Measurements from ENCODE around the gene ZFP36L2.

Gene ZFP36L2

DNA sequence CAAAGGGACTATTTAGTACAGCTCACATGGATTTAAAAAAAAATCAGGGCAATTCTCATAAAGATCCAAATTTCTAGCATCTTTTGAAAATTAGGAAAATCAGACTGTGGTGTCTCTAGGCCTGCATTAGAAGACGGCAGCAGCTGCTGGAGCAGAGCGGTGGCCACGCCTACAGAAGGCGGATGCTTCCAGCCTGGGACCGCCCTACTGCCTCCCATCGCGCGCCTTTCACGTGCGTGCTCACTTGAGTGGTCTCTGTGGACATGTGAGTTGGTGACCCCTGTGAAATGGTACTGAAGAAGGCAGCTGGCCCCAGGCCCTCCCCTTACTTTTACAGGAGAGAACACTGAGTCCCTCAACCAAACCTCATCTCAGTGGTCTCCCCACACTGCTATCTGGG, 15.2 kb upstream of the ZFP36L2 start:
- DNase-seq = no peak

DNA sequence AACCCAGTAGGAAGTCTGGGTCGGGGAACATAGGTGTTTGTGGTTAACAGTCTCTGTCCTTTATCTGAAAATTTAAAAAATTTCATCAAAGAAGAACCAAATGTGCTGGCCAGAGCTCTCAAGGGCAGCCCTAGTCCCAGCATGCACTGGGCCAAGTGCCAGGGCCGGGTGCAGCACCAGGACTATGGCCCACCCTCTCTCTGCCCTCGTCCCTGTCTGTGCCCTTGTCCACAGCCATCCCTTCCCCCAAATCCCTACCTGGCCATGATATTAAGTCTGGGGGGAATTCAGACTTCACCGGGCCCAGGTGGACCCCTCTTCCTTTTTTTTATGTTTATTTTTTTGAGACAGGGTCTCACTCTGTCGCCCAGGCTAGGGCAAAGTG, 14.4 kb upstream of the ZFP36L2 start:
- DNase-seq = no peak

DNA sequence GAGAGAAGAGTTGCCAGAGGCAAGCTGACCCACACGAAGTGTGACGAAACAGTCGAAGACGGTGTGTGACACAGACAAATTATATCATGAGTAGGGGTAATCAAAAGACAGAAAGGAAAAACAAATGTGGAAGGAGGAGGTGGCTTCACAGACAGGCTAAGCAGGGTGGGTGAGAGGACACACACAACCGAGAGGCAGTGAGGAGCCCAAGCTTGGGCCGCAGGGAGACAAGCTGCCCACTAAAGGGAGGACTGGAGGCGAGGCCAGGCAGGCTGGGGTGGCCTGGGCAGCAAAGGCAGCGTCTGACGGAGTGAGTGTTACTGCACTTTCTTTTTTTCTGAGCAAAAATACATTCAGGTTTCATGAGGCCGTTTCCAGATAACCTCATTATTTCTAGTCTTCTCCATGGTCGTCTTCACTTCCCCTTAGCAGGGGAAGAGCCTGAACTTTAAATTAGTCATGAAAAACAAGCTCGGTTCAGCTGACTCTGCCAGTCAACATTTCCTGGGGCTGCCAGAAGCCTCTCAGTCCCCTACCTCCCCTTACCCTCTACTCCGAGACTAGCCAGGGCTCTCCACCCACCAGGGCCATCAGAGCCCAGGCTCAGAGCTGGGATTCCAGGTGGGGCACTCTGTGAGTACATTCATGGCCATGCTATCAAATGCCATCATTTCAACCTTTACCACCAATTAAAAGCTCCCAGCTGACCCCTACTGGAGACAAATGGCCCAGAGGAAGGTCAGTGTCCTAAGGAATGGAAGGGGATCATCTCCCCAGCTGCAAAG, 13.8 kb upstream of the ZFP36L2 start:
- DNase-seq = no peak

DNA sequence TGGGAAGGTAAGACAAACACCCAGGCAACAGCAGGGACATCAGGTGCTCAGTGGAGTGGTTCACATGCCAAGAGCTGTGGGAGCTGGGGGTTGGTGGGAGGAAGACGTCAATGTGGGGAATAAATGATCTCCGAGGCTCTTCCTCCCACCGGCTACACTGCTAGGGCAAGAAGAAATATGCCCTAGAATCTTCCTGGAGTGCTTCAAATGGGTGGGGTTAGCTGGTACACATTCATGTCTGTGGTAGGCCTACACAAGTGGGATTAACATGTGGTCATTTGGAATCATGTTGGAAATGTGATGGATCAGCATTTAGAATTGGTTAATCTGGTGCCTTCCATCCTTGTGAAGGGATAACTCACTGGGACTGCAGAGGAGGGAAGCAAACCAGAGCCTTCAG, 12.4 kb upstream of the ZFP36L2 start:
- DNase-seq = no peak

DNA sequence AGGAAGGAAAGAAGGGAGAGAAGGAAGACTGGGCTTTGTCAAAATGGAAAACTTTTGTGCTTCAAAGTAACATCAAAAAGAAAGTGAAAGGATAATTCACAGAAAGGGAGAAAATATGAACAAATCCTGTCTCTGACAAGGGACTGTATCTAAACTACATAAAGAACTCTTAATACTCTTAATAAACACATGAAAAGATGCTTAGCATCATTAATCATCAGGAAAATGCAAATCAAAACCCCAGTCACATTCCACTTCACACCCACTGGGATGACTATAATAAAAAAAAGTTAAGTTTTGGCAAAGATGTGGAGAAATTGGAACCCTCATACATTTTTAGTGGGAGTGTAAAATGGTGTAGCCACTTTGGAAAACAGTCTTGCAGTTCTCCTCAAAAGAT, 11.8 kb upstream of the ZFP36L2 start:
- no peak for DNase-seq

DNA sequence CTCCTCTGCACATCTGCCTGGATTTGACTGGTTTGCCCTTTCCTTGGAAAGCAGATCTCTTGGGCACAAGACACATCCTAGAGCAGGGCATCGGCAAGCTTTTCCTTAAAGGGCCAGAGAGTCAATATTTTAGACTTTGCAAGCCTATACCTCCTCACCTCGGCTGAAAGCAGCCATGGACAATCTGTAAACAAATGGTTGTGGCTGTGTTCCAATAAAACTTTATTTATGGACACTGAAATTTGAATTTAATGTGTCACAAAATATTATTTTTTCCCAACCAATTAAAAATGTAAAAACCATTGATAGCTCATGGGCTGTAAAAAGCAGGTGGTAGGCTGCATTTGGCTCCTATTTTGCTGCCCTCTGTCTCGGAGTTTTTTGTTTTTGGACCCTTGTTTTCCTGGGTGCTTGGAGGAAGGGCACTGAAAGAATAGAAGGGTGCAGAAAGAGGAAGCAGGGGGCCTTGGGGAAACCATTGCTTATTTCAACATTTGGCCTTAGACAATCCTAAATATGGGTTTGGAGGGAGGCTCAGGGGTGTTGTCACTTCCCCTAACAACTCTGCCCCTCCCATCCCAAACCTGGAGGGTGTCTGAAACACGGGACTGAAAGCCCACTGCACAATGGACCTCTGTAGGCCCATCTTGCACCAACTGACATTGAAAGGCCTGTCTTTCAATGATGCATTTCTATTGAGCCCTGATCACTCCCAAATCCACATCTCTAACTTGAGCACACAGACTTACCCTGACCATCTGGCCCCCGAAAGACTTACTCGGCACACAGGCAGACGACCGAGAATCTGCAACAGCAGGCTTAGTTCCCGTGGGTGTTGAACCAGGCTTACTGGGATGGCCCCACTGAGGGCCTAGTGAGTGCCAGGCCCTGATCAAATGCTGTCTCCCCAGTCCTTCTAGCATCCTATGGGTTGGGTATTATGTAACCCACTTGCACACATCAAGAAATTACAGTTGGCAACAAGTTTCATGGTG, 7.1 kb upstream of the ZFP36L2 start:
- no peak for DNase-seq

DNA sequence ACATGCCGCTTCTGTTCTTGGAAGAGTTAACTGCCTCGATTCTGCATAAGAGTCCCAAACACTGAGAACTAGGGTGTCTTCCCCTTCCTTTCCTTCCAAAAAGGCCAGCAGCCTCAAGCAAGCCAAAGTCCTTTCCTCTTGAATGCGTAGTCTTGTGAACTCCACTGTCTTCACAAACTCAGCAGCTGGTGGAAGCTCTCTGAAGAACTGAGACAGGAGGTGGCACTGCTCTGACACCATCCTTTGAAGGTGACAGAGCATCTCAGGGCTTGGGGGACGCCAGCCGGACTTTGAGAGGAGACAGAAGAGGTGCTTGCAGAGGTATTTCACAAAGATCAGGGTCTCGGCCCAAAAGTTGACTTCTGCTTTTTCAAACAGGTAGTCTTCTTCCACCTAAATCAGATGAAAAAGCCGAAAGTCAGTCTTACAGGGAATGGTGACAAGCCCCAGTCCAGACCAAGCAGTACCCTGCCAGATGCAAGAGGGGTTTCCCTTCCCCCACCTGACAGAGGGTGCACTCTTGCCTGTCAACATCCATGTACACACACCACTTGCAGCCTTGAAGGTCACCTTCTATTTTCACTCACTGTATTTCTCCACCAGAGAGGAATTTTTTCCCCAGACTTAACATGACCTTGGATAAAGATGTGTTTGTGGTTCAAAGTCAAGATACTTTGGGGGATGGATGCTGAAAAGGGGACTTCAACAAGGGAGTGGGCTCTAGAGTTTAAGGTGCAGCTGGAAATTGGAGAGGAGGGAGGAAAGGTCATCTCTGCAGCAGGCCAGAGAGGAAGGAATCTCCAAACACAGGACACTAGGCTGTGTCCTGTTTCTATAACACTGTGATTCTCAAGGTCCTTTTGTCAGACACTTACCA, 4.8 kb upstream of the ZFP36L2 start:
- no peak for DNase-seq

DNA sequence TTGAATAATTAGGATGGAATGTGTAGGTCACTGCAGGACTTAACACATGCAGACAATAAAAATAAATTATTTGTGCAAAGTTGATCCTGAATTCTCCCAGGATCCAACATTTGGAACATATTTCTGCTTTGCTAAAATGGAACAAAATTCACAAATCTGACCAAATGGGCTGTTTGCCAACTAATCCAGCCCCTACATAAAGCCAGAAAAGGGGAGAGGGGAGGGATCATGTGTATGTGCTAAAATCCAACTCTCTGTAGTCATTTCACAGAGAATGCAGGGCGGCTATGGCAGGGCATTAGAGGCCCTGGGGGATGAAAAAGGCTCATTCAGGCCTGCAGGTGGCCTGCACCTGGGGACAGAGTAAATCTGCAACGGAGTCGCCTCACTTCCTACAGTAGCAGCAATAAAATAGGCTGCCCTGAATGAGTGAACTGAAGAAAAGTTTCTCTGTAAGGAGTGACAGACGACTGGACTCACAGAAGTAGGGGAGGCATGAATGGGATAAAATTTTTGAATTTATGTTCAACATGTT, 4.0 kb upstream of the ZFP36L2 start:
- peak in 1 of 2 experiments; percentile 12 for DNase-seq

DNA sequence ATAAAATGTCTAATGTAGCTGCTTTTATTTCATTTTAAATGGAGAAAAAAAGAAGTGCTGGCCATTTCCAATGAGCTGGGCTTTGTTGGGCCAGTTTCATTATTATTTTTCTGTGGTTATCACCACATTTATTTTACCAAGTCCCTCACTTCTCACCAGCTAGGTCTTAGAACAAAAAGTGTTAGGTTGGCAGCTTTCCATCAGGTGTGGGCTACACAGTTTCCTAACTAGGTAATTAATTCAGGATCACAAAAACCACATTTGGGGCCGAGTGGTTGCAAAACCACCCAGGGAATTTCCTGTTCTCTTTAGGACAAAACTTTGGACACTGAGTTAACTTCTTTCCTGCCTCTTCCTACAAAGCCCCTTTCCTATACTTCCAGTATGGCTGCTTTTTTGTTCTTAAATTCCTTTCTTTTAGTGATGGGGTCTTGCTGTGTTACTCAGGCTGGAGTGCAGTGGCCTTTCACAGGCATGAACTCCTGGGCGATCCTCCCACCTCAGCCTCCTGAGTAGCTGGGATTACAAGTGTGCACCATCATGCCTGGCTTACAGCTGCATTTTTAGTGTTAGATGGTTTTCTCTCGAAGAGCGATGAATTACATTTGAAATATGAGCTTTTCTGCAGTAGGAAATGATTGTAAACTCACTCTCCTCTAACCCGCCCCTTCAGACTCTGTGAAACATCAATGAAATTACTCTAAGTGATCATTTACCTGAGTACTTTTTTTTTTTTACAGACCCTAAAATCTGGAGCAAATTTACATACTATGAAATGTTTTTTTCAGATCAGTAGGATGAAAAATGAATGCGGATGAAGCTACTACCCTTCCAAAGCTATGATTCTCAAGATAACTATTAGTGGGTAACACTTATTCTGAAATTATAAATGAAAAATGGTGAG, 2.6 kb upstream of the ZFP36L2 start:
- DNase-seq = no peak

DNA sequence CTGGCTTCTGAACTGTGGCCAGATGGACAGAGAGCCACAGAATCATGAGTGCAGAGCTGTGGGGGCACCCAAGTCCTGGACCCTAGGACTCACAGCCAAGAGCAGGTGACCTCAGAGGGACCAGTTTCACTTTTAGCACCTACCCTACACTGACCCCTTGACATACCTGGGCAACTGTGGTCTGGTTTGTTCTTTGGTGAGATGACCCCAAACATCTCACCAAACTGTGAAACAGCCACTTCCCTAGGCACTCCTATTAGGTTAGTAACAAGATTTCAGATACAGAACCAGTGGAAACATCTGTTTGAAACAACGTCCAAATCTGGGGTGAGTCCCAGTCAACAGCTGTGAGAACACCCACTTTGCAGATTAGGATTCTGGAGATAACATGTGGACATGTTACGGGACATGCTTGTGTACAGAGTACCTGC, 1.9 kb upstream of the ZFP36L2 start:
- no peak for DNase-seq

DNA sequence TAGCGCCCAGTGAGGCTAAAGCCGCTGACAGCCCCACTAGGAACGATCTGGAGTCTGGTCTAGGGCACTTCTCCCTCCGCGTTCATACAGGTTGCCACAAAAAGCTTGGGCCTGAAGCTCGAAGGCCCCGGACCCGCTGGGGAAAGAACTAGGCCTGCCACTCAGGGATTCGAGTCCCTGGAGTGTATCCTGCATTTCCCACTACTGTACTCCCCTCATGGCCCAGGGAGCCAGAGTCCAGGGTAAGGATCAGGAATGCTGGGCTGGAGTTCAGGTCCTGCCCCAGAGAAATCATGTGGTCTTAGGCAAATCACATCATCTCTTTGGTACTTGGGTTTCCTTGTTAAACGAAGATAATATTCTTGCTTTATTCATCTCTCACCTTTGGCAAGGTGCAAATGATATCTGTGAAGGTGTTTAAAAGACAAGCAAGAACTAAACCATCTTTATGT, 1.4 kb upstream of the ZFP36L2 start:
- no peak for DNase-seq

DNA sequence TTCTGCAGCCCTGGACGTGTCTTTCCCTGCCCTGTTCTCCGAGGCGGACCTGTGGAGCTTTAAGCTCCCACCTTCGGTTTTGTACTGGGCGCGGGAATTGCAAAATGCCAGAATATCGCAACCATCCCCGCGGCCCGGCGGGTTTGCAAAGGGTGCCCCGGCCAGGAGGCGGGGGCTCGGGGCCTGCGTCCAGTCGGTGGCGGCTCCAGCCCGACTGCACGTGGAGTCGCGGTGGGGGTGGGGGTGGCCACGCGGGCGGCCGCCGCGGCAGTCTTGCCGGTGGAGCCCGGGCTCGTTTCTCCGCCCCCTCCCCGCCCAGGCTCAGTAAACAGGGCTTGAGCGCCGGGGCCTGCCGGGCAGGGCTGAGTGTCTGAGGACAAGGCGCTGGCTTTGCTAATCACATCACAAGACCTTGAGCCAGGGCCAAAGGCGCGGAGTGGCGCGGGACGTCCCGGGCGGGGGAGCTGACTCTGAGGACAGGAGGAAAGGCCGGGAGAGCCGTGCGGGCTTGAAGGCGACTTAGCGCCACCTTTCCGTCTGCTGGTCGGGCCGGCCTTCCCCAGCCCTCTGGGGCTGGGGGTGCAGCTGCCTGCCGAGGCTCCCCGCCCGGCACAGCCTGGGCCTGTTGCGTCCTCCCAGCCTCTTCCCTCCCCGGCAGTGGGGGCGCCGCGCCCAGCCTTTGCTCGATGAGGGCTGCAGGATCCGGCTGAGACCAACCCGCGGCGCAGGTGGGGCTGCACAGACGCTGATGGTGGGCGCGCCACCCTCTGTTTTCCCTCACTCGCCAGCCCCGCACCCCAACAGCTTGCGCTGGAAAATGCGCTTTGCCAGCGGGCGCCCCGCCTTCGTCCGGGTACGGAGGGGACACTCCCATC, 786 bp upstream of the ZFP36L2 start:
- DNase-seq = peak; percentile 70 to 76

DNA sequence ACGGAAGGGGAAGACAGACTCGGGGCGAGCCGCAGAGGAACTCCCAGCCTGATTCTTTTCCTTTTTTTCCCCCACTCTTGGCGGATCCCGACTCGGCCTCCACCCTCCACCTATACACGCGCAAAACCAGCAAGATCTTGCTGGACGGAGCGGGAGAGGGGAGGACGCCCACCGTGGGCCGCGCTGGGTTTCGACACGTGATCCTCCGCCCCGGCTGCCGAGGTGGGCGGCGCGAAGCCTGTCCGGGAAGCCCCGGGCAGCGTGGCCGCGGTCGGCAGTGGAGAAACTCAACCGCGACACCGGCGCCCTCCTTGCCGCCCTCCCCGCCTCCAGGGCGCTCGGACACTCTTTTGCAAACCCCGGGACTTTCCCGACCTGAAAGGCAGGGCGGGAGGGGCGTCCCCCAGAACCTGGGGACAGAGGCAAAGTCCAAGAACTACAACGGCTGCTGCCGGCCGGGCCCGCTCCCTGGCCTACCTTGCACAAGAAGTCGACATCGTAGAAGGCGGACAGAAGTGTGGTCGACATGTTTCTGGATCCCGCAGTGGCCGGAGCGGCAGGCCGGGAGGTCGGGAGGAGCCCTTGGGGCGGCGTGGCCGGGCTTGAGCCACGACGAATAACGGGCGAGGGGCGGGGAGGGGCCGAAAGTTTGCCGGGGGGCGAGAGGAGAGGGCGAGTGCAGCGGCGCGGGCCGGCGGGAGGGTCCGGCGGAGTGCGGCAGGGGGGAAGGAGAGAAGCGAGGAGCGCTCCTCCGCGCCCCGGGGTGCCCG, 433 bp downstream of the ZFP36L2 start:
- peak; percentile 30 to 57 for DNase-seq

DNA sequence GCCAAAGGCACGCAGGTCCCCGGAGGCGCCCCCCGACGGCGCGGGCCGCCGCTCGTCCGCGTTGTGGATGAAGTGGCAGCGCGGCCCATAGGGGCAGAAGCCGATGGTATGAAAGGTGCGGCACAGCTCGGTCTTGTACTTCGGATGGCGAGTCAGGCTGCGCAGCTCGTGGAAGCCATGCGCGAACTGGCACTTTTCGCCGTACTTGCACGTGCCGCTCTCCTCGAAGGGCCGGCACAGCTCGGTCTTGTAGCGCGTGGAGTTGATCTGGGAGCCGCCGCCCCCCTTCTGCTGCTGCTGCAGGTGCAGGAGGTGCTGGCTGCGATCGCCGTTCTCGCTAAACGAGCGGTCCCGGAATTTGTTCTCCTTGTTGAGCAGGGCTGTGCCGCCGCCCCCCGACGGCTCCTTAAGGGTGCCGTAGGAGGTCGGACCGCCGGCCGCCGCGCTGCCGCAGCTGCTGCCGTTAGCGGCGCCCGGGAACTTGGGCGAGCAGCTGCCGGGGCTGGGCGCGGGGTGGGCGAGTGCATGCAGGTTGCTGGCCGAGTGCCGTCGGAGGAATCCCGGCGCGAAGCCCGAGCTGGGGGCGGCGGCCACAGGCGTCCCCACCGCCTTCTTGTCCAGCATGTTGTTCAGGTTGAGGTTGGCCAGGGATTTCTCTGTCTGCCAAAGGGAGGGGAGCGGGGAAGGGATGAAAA, 1.2 kb downstream of the ZFP36L2 start:
- DNase-seq = peak; percentile 15 to 57

DNA sequence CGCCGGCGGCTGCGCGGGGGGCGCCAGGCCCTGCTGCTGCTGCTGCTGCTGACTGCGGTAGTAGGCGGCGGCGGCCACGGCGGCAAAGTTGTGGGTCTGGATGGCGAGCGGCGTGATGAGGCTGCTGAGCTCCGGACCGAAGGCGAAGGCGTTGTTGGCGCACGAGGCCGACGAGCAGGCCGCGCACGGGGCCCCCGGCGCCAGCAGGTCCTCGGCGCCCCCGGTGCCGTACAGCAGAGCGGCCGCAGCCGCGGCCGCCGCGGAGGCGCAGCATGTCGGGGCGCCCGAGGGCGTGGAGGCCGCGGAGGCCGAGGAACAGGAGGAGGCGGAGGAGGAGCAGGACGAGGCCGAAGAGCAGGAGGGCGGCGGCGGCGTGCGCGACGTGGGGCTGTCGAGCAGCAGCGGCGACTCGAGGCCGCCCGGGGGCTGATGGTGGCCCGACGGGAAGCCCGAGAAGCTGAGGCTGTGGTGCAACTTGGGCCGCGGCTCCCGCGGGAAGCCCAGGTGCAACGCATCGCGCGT, 1.8 kb downstream of the ZFP36L2 start:
- no peak for DNase-seq

DNA sequence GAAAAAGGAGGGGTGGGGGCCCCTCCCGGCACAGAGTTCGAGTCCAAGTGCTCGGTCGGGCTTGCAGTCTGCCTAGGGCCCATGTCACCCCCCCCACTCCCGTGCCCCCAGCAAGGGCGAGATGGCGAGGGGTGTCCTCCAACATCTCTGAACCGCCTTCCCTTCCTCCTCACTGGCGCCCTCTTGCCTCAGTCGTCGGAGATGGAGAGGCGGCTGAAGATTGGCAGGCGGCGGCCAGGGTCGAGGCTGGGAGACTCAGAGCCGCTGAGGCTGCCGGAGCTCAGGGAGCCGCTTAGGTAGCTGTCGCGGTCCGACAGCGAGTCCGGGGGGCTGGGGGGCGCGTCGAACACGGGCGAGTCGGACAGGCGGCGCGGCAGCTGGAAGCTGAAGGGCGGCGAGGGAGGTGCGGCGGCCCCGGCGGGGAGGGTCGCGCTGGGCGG, 2.3 kb downstream of the ZFP36L2 start:
- no peak for DNase-seq

DNA sequence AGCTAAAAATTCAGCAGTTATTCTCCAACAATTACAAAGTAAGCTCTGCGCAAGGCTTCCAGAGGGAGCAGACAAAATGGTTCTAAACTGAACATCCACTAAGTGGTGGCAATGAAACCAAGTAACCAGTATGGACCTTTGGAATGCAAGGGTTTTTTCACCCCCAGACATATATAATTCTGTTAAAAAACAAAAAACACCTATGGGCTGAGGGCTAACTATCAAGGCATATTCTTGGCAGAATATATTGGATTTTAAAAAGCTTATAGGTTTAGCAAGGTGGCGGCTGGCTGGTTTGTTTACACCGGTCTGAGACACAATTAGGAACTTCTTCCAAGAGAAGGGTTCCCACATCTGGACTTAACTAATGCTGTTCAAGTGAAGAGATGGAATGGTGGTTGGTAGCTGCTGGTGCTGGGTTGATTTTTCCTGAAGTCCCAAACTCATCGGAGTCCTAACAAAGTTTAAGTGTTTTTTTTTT, 2.8 kb downstream of the ZFP36L2 start:
- no peak for DNase-seq
